Nephron progenitor cell (in vitro differentiated cells): ENCODE data around the gene SLC44A1.
A peak's percentile ranks its signal among the peaks of the same experiment; 100 is the strongest.

ENCODE experiments used
- DNase-seq: peaks from one replicate; pipeline ENCODE4 v3.0.0; 2021
- H3K27ac Mint-ChIP-seq: 2 replicates; pipeline ENCODE4 v1.8.0; 2021; ENCODE audit warnings: mild to moderate bottlenecking, moderate library complexity, mixed read lengths
- H3K27me3 Mint-ChIP-seq: 2 replicates; pipeline ENCODE4 v1.8.0; 2021; ENCODE audit warnings: mild to moderate bottlenecking, low read depth, mixed read lengths; ENCODE audit not compliant: poor library complexity
- H3K36me3 Mint-ChIP-seq: 2 replicates; pipeline ENCODE4 v1.8.0; 2021; ENCODE audit warnings: low read depth, mixed read lengths
- H3K4me1 Mint-ChIP-seq: 2 replicates; pipeline ENCODE4 v1.8.0; 2021; ENCODE audit warnings: mixed read lengths
- H3K4me3 Mint-ChIP-seq: 2 replicates; pipeline ENCODE4 v1.8.0; 2021; ENCODE audit warnings: mild to moderate bottlenecking, moderate library complexity, mixed read lengths
- H3K9me3 Mint-ChIP-seq: 2 replicates; pipeline ENCODE4 v1.8.0; 2021; ENCODE audit warnings: mild to moderate bottlenecking, moderate library complexity, mixed read lengths
- TF ChIP-seq, protein P1 (sequence below): fragments of 200-600 bp; sonication (generic); IDR thresholded peaks from 2 replicates; pipeline ENCODE4 v1.5.0; 2021; ENCODE audit warnings: antibody characterized with exemption

SLC44A1 gene

DNA sequence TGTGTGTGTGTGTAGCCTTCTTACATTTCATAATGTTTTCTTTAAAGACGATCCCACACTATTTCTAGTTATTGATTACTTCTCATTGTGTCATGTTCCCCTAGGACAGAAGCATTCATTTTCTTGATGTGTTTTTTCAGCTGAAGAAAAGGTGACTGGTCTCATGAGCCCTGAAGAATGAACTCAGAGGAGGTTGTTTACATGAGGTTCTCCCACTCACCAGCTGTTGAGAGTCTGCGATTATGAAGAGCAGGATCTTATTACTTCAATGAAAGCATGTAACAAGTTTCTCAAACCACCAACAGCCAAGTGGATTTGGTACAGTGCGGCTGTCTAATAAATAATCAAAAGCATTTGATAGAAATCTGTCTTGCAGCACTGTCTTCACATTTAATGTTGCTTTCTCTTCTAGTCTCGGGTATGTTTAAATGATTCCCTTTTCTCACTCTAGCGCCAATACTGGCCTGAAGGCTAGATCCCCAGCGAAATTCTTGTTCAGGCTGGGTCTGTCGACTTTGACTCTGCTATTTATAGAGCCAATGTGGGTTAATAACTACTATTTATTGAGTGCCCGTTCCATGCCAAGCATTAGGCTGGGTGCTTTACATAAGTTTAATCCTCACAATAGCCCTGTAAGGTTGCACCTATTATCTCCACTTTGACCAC is 193.8 kb downstream of the SLC44A1 start:
- H3K4me1 Mint-ChIP-seq: peaks cover 43% of the 10 kb centered on the region
- no peak overlapping the region for H3K4me3 Mint-ChIP-seq
- H3K27me3 Mint-ChIP-seq: peaks cover 7% of the 10 kb centered on the region
- peaks cover 19% of the 10 kb centered on the region for H3K36me3 Mint-ChIP-seq
- TF ChIP-seq, protein P1, sequence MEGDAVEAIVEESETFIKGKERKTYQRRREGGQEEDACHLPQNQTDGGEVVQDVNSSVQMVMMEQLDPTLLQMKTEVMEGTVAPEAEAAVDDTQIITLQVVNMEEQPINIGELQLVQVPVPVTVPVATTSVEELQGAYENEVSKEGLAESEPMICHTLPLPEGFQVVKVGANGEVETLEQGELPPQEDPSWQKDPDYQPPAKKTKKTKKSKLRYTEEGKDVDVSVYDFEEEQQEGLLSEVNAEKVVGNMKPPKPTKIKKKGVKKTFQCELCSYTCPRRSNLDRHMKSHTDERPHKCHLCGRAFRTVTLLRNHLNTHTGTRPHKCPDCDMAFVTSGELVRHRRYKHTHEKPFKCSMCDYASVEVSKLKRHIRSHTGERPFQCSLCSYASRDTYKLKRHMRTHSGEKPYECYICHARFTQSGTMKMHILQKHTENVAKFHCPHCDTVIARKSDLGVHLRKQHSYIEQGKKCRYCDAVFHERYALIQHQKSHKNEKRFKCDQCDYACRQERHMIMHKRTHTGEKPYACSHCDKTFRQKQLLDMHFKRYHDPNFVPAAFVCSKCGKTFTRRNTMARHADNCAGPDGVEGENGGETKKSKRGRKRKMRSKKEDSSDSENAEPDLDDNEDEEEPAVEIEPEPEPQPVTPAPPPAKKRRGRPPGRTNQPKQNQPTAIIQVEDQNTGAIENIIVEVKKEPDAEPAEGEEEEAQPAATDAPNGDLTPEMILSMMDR: no peak
- no peak for DNase-seq
- peak overlapping the region; percentile 91 for H3K27ac Mint-ChIP-seq
- H3K9me3 Mint-ChIP-seq: peaks cover 33% of the 10 kb centered on the region

DNA sequence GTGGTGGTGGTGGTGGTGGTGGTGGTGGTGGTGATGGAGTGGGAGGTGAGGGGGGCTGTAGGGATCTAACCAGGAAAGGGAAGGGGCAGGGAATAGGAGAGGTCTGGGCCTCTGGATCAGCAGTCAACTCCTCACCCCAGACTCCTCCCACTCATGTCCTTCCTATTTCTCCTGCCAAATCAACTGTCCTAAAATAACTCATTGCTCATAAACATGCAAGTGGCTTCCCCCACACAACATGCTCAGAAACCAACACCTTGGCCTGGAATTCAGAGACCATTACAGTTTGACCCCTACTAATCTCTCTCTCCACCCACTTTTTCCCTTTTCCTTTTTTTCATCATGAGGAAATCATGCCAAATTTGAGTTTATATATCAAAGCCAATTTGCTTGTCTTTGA is 195.0 kb downstream of the SLC44A1 start:
- peaks cover 23% of the 10 kb centered on the region for H3K9me3 Mint-ChIP-seq
- H3K27ac Mint-ChIP-seq: no peak overlapping the region
- TF ChIP-seq, protein P1: no peak
- no peak overlapping the region for H3K4me3 Mint-ChIP-seq
- peaks cover 17% of the 10 kb centered on the region for H3K36me3 Mint-ChIP-seq
- peaks cover 13% of the 10 kb centered on the region for H3K27me3 Mint-ChIP-seq
- no peak for DNase-seq
- peaks cover 40% of the 10 kb centered on the region for H3K4me1 Mint-ChIP-seq

DNA sequence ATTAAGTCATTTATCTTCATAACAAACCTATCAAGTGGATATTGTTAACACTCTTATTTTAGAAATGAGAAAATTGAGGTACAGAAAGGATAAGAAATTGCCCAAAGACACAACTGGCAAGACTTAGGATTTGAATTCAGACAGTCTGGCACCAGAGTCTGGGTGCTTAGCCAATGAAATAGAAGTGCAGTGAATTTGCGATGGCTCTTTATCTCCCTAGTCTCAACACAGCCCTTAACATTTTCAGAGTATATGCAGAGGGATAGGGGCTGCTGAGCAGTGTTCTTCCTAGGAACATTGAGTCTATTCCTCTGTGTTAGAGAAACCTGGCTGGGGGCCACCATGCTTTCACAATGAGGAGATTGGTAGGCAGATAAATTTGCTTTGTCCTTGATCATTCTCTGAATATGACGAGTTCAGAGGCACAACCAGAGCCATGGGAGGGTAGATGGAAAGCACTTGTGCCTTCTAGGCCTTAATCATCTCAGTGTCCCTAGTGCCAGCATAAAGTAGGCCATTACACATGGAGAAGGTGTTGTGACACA is 197.2 kb downstream of the SLC44A1 start:
- no peak overlapping the region for H3K27ac Mint-ChIP-seq
- H3K9me3 Mint-ChIP-seq: peaks cover 13% of the 10 kb centered on the region

DNA sequence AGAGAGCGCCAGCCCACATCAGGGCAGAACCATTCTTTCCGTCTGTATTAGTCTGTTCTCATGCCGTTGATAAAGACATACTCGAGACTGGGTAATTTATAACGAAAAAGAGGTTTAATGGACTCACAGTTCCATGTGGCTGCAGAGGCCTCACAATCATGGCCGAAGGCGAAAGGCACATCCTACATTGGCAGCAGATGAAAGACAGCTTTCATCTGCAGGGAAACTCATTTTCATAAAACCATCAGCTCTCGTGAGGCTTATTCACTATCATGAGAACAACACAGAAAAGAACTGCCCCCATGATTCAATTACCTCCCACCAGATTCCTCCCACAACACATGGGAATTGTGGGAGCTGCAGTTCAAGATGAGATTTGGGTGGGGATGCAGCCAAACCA is 198.7 kb downstream of the SLC44A1 start:
- TF ChIP-seq, protein P1: no peak
- H3K4me1 Mint-ChIP-seq: peaks cover 55% of the 10 kb centered on the region

More for the DNA sequence above, 197.2 kb downstream of the SLC44A1 start:
- Mint-ChIP-seq H3K4me3 (no peak overlapping the region), H3K4me1 (peaks cover 54% of the 10 kb centered on the region), H3K36me3 (peaks cover 10% of the 10 kb centered on the region), H3K27me3 (peaks cover 10% of the 10 kb centered on the region)
- TF ChIP-seq, protein P1: no peak
- DNase-seq: no peak

DNA sequence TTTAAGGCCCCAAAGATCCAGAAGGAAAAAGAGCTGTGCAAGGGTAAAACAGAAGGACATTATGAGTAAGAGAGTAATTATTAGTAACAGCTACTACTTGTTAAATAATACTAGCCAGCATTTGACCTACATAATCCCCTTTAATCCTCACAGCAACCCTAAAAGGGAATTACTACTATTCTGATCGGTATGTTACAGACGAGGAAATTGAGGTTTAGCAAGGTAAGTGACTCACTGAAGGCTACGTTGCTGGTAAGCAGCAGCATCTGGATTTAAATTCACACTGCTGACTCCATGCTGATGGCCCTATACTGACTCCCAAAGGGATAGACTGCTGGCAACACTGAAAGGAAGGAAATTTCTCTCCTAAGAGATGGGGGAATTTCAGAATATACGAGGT is 199.7 kb downstream of the SLC44A1 start:
- peaks cover 5% of the 10 kb centered on the region for H3K9me3 Mint-ChIP-seq
- peaks cover 14% of the 10 kb centered on the region for H3K27me3 Mint-ChIP-seq
- peaks cover 53% of the 10 kb centered on the region for H3K4me1 Mint-ChIP-seq
- peaks cover 5% of the 10 kb centered on the region for H3K36me3 Mint-ChIP-seq
- H3K4me3 Mint-ChIP-seq: no peak overlapping the region
- H3K27ac Mint-ChIP-seq: no peak overlapping the region
- TF ChIP-seq, protein P1: no peak
- no peak for DNase-seq

More for the DNA sequence above, 198.7 kb downstream of the SLC44A1 start:
- Mint-ChIP-seq H3K27me3 (peaks cover 14% of the 10 kb centered on the region), H3K4me3 (no peak overlapping the region), H3K27ac (no peak overlapping the region), H3K36me3 (peaks cover 10% of the 10 kb centered on the region), H3K9me3 (peaks cover 9% of the 10 kb centered on the region)
- no peak for DNase-seq
